ENCODE data around the gene C4A.
"Not testable (repeated sequence)": the region's sequence is repeated elsewhere in the genome, so short reads cannot be mapped to it uniquely, and the experiment has no call there.

GRCh38 chr6:32044916-32045315 is 63.1 kb downstream of the C4A start:
- not testable (repeated sequence) for TF ChIP-seq CTCF, POLR2AphosphoS5 (IDR thresholded peaks at IDR 0.05)

All from suprapubic skin (tissue), 3 donors.